ENCODE measurements around the gene PTPN1. TPM values are rescaled to one million over a fixed set of nuclear protein-coding genes. Genes with fewer than 3 reads are reported as not detected.

The PTPN1 gene
- total and polyA plus RNA-seq, 4 donors: 5.8 to 10.6 (median 9.7) TPM

GRCh38 chr20:50587291-50587961 lies 77.2 kb downstream of the PTPN1 start (continued):
- TF ChIP-seq, protein P1, sequence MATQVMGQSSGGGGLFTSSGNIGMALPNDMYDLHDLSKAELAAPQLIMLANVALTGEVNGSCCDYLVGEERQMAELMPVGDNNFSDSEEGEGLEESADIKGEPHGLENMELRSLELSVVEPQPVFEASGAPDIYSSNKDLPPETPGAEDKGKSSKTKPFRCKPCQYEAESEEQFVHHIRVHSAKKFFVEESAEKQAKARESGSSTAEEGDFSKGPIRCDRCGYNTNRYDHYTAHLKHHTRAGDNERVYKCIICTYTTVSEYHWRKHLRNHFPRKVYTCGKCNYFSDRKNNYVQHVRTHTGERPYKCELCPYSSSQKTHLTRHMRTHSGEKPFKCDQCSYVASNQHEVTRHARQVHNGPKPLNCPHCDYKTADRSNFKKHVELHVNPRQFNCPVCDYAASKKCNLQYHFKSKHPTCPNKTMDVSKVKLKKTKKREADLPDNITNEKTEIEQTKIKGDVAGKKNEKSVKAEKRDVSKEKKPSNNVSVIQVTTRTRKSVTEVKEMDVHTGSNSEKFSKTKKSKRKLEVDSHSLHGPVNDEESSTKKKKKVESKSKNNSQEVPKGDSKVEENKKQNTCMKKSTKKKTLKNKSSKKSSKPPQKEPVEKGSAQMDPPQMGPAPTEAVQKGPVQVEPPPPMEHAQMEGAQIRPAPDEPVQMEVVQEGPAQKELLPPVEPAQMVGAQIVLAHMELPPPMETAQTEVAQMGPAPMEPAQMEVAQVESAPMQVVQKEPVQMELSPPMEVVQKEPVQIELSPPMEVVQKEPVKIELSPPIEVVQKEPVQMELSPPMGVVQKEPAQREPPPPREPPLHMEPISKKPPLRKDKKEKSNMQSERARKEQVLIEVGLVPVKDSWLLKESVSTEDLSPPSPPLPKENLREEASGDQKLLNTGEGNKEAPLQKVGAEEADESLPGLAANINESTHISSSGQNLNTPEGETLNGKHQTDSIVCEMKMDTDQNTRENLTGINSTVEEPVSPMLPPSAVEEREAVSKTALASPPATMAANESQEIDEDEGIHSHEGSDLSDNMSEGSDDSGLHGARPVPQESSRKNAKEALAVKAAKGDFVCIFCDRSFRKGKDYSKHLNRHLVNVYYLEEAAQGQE (IDR thresholded peaks at IDR 0.05): no peak
- TF ChIP-seq FOXA1 (IDR thresholded peaks at IDR 0.05) (no peak), ATF3 (IDR thresholded peaks at IDR 0.05) (no peak), JUND (IDR thresholded peaks at IDR 0.05) (no peak), TAF1 (conservative IDR thresholded peaks at IDR 0.05) (no peak), NR2F2 (IDR thresholded peaks at IDR 0.05) (no peak), ZBTB33 (IDR thresholded peaks at IDR 0.05) (no peak)

DNA sequence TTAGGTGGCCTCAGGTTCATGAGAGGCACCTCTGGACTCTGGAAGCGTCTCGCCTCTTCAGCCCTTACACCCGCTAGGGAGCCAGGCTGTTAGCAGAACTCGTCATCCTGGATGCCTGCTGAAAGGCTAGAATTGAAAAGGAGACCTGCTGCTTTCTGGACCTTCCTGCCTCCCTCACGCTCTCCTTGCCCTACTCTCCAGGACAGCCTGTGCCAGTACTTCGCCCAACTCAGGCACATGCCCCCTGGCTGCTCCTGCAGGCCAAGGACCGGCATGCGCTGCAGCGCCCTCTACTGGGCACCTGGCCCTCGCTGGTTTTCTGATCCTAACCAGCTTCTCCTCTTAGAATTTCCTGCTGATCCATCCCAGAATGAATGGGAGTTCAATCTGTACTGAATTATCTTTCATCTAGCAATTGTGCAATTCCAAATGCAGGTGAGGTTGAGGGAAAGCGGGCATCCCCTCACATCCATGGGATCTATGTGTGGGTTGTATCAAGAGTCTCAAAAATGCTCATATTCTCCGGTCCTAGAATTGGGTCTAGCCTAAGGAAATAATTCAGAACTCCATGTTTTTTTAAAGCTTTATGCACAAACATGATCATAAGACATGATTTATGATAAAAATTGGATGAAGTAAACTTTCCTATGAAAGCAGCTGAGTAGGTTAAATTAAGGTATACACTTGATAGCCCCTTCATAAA lies 78.0 kb downstream of the PTPN1 start:
- TF ChIP-seq RAD21 (IDR thresholded peaks at IDR 0.05) (peak; percentile 76 to 87), JUND (IDR thresholded peaks at IDR 0.05) (no peak), YY1 (IDR thresholded peaks at IDR 0.05) (no peak), FOXA2 (IDR thresholded peaks at IDR 0.05) (no peak), RXRA (IDR thresholded peaks at IDR 0.05) (peak; percentile 15 to 28), GABPA (IDR thresholded peaks at IDR 0.05 in 1 of 2, conservative IDR thresholded peaks at IDR 0.05 in 1 of 2) (no peak), EGR1 (IDR thresholded peaks at IDR 0.05; ENCODE audit: low read depth in 2 of 2) (no peak), CTCF (IDR thresholded peaks at IDR 0.05; ENCODE audit: low read depth, low read length, missing input control) (peak; percentile 84), ZBTB33 (IDR thresholded peaks at IDR 0.05) (no peak)
- H3K9ac ChIP-seq (ENCODE audit: low read depth in 1 of 2, low read length in 2 of 2): no peak overlapping the region
- peak; percentile 79 for DNase-seq (ENCODE audit: low spot score)
- no peak overlapping the region for H3K4me3 ChIP-seq (ENCODE audit: low read depth in 1 of 3, low read length in 3 of 3)
- 63% methylated on average over 12 of the region's 12 CpGs for WGBS
- H3K36me3 ChIP-seq (ENCODE audit: control insufficient read depth in 4 of 4, insufficient read depth in 3 of 4, low read depth in 1 of 4, low read length in 3 of 4): peaks cover 0 to 26% (median 17%) of the 10 kb centered on the region in 4 donors
- peaks cover 2 to 10% (median 8%) of the 10 kb centered on the region in 4 donors for H3K4me1 ChIP-seq (ENCODE audit: control insufficient read depth in 4 of 4, insufficient read depth in 4 of 4, low read length in 3 of 4)
- H3K27ac ChIP-seq (ENCODE audit: low read depth in 1 of 2, low read length in 2 of 2): no peak overlapping the region
- no peaks in the 10 kb centered on the region for H3K27me3 ChIP-seq (ENCODE audit: control insufficient read depth in 4 of 4, insufficient read depth in 4 of 4, low read length in 3 of 4)
- no peaks in the 10 kb centered on the region for H3K9me3 ChIP-seq (ENCODE audit: control insufficient read depth in 4 of 4, low read length in 3 of 4)
